HCEC 1CT (cell line): Measurements from ENCODE around the gene EFTUD2.

Experiments
- DNase-seq: peaks from one replicate; pipeline ENCODE4 v3.0.0-alpha.2; 2017

Gene EFTUD2

GRCh38 chr17:44925731-44926697 is 26.8 kb upstream of the EFTUD2 start:
- DNase-seq = no peak

DNA sequence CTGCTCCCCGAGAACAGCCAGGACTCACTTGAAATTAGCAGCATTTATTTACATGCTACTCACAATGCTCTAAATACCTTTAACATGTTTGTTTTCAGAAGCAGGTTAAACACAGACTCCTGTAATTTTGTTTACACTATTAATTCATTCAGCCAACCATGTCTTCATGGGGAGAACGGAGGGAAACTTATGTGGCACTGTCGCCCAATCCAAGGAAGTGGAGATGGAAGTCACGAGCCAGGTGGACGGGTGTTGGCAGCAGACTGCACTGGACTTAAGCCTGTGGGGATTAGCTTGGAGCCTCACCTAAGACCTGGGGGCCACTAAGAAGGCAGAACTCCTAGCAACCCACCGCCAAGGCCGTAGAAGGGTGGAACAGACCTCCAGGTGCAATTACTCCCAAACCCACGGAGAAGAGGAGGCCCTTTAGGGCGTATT is 24.9 kb upstream of the EFTUD2 start:
- no peak for DNase-seq

GRCh38 chr17:44922746-44923470 is 23.7 kb upstream of the EFTUD2 start:
- no peak for DNase-seq

- DNase-seq = no peak
These were observed 22.9 kb upstream of the EFTUD2 start for GRCh38 chr17:44922136-44922535.

GRCh38 chr17:44921122-44921882 is 22.1 kb upstream of the EFTUD2 start:
- DNase-seq = no peak

DNA sequence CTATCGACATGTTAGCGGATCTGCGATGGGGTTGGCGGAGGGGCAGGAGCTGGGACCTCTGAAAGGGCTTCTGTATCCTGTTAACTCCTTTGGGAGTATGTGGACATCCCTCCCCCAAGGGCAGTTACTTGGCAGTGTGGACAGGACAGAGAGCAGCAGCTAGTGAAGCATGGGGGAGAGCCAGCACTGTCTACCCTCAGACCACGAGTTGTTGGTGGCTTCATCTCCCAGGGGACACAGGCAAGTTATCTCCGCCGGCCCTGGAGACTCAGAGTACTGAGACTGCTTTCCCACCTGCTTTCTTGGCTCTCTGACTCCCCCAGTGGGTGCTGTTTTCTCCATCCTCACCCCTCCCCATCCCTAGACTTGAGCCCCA is 21.3 kb upstream of the EFTUD2 start:
- no peak for DNase-seq

DNA sequence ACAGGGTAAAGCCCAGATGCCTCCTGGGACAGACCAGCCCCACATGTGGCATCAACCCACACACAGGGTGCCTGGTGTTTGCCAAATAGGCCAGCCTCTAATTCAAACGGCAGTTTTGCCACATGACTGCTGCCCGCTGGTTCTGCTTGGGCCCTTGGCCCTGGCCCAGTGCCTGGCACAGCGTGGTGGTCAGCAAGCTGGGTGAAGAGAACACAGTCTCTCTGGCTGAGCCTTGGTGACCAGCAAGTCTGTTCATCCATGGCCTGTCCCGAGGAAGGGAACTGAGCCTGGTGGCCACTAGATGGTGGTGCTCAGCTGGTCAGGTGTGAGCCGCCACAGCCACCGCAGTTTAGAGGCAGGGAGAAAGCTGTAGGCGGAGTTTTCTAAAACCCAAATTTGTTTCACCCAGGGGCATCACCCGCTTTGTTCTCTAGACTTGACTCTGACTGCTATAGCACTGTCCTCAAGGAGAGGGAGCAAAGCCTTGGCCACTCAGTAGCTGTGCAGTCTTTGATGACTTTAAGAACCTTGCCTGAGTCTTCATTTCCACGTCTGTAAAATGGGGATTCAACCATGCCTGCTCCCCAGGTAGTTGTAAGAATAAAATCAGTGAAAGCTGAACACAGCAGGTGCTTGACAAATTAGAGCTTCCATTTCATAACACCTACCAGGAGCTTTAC is 20.8 kb upstream of the EFTUD2 start:
- peak; percentile 73 for DNase-seq

DNA sequence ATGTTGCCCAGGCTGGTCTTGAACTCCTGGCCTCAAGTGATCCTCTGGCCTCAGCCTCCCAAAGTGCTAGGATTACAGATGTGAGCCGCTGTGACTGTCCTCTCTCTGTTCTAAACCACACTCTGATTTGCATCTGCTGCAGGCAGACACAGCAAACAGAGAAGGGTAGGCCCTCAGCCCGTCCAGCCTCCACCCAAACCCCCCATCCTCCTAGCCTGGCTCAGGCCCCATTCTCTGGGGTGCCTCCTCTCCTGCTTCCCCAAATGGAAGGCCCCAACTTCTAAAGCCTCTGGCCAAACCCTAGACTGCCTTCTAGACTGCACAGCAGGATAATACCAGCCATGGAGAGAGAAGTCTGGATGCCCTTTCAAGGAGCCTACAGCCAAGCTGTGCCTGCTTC is 20.2 kb upstream of the EFTUD2 start:
- no peak for DNase-seq

- DNase-seq = no peak
These were observed 18.8 kb upstream of the EFTUD2 start for GRCh38 chr17:44918006-44918405.

DNA sequence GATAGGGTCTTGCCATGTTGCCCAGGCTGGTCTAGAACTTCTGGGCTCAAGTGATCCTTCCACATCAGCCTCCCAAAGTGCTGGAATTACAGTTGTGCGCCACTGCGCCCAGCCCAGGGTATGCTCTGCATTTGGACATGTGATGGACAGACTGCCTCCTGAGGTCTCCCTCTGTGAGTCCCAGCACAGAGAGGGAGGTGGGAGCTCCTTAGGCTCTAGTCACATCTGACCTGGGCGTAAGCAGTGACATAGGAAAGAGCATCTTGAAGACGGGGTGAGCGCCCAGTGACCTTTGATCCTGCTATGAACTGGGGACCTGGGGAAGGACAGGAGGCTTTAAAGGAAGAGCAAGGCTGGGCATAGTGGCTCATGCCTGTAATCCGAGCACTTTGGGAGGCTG is 18.2 kb upstream of the EFTUD2 start:
- DNase-seq = no peak

DNA sequence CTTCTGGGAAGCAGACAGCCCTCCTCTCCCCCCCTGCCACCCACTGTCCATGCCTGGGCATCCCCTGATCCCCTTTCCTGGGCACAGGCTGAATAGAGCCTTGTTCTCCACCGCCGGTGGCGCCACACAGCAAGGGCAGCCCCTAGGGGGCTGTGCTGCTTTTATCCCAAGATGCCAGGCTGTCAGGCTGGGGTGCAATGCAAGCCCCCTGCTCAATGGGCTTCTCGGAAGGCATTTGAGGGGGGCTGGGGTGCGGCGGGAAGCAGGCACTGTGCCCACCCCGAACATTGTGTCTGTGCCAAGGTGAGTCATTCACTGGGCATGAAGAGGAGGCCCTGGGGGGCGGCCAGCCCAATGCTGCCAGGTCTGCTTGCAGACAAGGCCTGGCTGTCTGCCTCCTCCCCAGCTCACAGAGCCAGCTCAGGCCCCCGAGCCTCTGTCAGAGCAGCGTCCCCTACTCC is 17.6 kb upstream of the EFTUD2 start:
- DNase-seq = no peak

GRCh38 chr17:44915862-44916780 is 16.9 kb upstream of the EFTUD2 start:
- no peak for DNase-seq

GRCh38 chr17:44915321-44915726 is 16.1 kb upstream of the EFTUD2 start, which contains the start of gene GFAP:
GFAP (minus strand) TSS chr17:44915500; CDS start chr17:44915486, 14 bp downstream.
- DNase-seq = no peak

- DNase-seq = no peak
These were observed 15.5 kb upstream of the EFTUD2 start for GRCh38 chr17:44914698-44915271.

DNA sequence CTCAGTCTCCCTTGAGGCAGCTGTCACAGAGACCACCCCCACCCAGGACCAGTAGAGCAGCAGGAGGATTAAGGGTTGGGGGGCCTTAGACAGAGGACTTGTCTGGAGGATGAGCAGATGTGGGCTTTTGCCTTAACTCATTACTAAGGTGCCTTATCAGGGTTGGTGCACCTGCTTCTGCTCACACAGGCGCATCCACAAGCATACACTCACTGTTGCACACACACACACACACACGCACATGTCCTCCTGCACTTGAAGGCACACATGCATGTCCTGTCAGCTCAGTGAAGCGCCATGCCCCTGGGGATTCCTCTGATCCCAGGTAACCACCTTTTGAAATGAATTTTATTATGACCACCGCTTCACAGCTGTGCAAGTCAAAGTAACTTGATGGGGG is 14.9 kb upstream of the EFTUD2 start:
- no peak for DNase-seq

DNA sequence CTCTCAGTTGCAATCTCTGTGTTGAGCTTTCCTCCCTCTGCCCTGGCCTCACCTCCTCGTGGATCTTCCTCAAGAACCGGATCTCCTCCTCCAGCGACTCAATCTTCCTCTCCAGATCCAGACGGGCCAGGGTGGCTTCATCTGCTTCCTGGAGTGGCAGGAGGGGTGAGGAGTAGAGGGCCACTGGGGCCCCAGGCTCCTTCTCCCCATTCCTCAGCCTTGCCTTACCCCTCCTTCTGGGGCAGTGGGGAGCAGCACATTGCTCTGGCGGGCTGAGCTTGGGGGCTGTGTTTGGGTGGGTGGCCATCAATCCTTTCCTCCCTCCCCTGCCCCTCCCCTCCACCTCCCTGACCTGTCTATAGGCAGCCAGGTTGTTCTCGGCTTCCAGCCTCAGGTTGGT is 14.4 kb upstream of the EFTUD2 start:
- DNase-seq = no peak

DNA sequence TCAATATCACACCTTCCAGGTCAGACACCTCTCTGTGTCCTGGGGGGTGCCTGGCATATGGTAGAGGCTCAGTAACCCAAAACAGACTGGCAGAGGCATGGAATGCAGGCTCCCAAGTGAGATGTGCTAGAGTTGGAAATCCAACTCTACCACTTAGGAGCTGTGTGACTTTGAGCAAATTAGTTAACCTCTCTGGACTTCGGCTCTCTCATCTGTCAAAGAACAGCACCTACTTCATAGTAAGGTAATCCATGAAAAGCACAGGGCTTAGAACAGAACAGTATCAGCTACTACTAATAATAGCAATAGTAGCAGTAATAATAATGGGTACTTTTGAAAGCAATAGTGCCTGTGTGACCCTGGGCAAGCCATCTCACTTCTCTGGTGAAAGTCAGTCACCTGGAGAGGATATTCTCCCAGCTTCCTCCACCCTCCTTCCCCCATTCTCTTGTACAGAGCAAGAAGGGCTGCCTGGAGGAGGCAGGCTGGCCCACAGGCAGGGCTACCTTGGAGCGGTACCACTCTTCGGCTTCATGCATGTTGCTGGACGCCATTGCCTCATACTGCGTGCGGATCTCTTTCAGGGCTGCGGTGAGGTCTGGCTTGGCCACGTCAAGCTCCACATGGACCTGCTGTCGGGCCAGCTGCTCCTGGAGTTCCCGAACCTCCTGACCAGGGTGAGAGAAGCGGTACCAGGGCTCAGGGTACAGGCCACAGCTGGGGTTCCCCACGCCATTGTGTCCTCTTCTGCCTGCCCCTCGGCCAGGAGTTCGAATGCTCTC is 13.7 kb upstream of the EFTUD2 start:
- no peak for DNase-seq

GRCh38 chr17:44911133-44912001 is 12.1 kb upstream of the EFTUD2 start:
- DNase-seq = peak; percentile 46
